ENCODE data around the gene CLCN4. TPM values are rescaled to one million over a fixed set of nuclear protein-coding genes. Genes with fewer than 3 reads are reported as not detected.
A peak's percentile ranks its signal among the peaks of the same experiment; 100 is the strongest.

The CLCN4 gene
- total RNA-seq, 1 experiment from 2014 or later = 3.1 TPM

GRCh38 chrX:10133980-10134676 is 22.6 kb upstream of the CLCN4 start:
- H3K79me2 ChIP-seq (ENCODE audit: low read depth) = no peaks in the 10 kb centered on the region
- TF ChIP-seq EZH2 (IDR thresholded peaks at IDR 0.05; ENCODE audit: low read depth) = no peak
- TF ChIP-seq, protein P1, sequence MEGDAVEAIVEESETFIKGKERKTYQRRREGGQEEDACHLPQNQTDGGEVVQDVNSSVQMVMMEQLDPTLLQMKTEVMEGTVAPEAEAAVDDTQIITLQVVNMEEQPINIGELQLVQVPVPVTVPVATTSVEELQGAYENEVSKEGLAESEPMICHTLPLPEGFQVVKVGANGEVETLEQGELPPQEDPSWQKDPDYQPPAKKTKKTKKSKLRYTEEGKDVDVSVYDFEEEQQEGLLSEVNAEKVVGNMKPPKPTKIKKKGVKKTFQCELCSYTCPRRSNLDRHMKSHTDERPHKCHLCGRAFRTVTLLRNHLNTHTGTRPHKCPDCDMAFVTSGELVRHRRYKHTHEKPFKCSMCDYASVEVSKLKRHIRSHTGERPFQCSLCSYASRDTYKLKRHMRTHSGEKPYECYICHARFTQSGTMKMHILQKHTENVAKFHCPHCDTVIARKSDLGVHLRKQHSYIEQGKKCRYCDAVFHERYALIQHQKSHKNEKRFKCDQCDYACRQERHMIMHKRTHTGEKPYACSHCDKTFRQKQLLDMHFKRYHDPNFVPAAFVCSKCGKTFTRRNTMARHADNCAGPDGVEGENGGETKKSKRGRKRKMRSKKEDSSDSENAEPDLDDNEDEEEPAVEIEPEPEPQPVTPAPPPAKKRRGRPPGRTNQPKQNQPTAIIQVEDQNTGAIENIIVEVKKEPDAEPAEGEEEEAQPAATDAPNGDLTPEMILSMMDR (conservative IDR thresholded peaks at IDR 0.05) = no peak
- ChIA-PET POLR2A (ENCODE audit: unreplicated experiment) (no interaction called here), CTCF (no interaction called here)
- H2AFZ ChIP-seq = no peak overlapping the region
- no peaks in the 10 kb centered on the region for H3K4me1 ChIP-seq (replicated peaks; ENCODE audit: insufficient read depth)
- DNase-seq = peak in 1 of 2 experiments; percentile 7
- no peak overlapping the region for H3K4me2 ChIP-seq
- no peaks in the 10 kb centered on the region for H4K20me1 ChIP-seq (ENCODE audit: insufficient read depth)
- intact Hi-C loops (cut with micrococcal nuclease; ENCODE audit: unreplicated experiment) = no loop called here
- no peak overlapping the region for H3K27ac ChIP-seq
- no peak overlapping the region for H3K4me3 ChIP-seq
- BruUV-seq (replicated peaks) = no TSS peak
- H3K27me3 ChIP-seq (ENCODE audit: insufficient read depth, low read depth) = no peaks in the 10 kb centered on the region
- H3K36me3 ChIP-seq (ENCODE audit: low read depth) = no peaks in the 10 kb centered on the region; the same call in 1 of the 2 replicates
- no peaks in the 10 kb centered on the region for H3F3A ChIP-seq (ENCODE audit: insufficient read depth, low read depth)
- no peaks in the 10 kb centered on the region for H3K9me3 ChIP-seq (ENCODE audit: insufficient read depth, low read depth)
- H3K9me2 ChIP-seq (ENCODE audit: insufficient read depth) = no peaks in the 10 kb centered on the region

GRCh38 chrX:10134921-10135320 is 21.9 kb upstream of the CLCN4 start:
- H3K36me3 ChIP-seq (ENCODE audit: low read depth) = no peaks in the 10 kb centered on the region; the same call in 1 of the 2 replicates
- ChIA-PET CTCF (no interaction called here), POLR2A (ENCODE audit: unreplicated experiment) (no interaction called here)
- H3K9me2 ChIP-seq (ENCODE audit: insufficient read depth) = no peaks in the 10 kb centered on the region
- intact Hi-C loops (cut with micrococcal nuclease; ENCODE audit: unreplicated experiment) = no loop called here
- H3K27me3 ChIP-seq (ENCODE audit: insufficient read depth, low read depth) = no peaks in the 10 kb centered on the region
- H3F3A ChIP-seq (ENCODE audit: insufficient read depth, low read depth) = no peaks in the 10 kb centered on the region
- no peak overlapping the region for H3K4me2 ChIP-seq
- no TSS peak for BruUV-seq (replicated peaks)
- no peaks in the 10 kb centered on the region for H3K79me2 ChIP-seq (ENCODE audit: low read depth)
- H2AFZ ChIP-seq = no peak overlapping the region
- DNase-seq = no peak
- H3K4me1 ChIP-seq (replicated peaks; ENCODE audit: insufficient read depth) = no peaks in the 10 kb centered on the region
- H3K9me3 ChIP-seq (ENCODE audit: insufficient read depth, low read depth) = no peaks in the 10 kb centered on the region
- H4K20me1 ChIP-seq (ENCODE audit: insufficient read depth) = no peaks in the 10 kb centered on the region
- TF ChIP-seq EZH2 (IDR thresholded peaks at IDR 0.05; ENCODE audit: low read depth) = no peak
- TF ChIP-seq, protein P1 (conservative IDR thresholded peaks at IDR 0.05) = no peak
- H3K4me3 ChIP-seq = no peak overlapping the region
- H3K27ac ChIP-seq = no peak overlapping the region

GRCh38 chrX:10135561-10136399 is 21.0 kb upstream of the CLCN4 start:
- Histone ChIP-seq H4K20me1 (ENCODE audit: insufficient read depth) (no peaks in the 10 kb centered on the region), H3K4me3 (no peak overlapping the region), H3K4me2 (no peak overlapping the region), H3K9me2 (ENCODE audit: insufficient read depth) (no peaks in the 10 kb centered on the region), H3K79me2 (ENCODE audit: low read depth) (no peaks in the 10 kb centered on the region), H2AFZ (no peak overlapping the region), H3K36me3 (ENCODE audit: low read depth) (no peaks in the 10 kb centered on the region; the same call in 1 of the 2 replicates), H3K27me3 (ENCODE audit: insufficient read depth, low read depth) (no peaks in the 10 kb centered on the region), H3K9me3 (ENCODE audit: insufficient read depth, low read depth) (no peaks in the 10 kb centered on the region), H3K4me1 (replicated peaks; ENCODE audit: insufficient read depth) (no peaks in the 10 kb centered on the region), H3F3A (ENCODE audit: insufficient read depth, low read depth) (no peaks in the 10 kb centered on the region), H3K27ac (no peak overlapping the region)
- no peak for TF ChIP-seq EZH2 (IDR thresholded peaks at IDR 0.05; ENCODE audit: low read depth)
- TF ChIP-seq, protein P1 (conservative IDR thresholded peaks at IDR 0.05) = no peak
- CTCF ChIA-PET = no interaction called here
- BruUV-seq (replicated peaks) = no TSS peak
- POLR2A ChIA-PET (ENCODE audit: unreplicated experiment) = no interaction called here
- intact Hi-C loops (cut with micrococcal nuclease; ENCODE audit: unreplicated experiment) = no loop called here
- DNase-seq = no peak
